NCI-H226 (cell line): ENCODE data around the gene GMDS.

ENCODE experiments used
- DNase-seq: peaks from one replicate; pipeline ENCODE4 v3.0.0-alpha.2; 2015

Gene GMDS

DNA sequence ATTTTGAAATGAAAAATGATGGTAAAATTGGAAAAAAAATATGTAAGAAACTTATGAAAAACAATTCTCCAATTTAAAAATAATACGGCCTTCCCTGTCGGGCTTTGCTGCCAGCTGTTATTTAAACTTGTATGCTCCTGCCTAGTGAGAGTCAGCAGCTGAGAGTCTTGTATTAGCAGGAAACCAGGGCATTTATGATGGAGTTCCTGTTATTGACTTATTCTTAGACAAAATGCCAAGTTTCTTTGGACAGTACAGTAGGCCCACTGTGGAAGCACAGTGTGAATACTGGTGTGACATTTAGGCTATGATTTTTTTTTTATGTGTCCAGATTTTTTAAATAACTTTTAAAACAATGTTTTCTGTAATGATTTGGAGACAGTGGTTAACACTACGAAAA lies 42.1 kb downstream of the GMDS start:
- DNase-seq, result no peak

DNA sequence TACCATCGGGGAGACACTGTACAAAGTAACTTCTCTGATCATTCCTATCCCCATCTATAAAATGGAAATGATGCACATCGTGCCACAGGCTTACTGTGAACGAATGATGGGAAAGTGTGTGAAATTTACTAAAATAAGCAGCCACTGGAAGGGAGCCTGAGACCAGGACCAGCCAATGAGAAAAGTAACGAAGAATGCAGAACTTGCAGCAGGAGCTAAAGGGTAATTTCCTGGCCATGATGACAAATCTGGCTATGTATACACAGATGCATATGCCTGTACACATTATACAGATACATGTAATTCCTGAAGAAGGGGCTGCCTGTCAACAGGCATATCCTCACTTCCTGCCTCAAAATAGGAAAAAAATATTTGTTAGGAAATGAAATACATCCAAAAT lies 47.4 kb downstream of the GMDS start:
- no peak for DNase-seq

DNA sequence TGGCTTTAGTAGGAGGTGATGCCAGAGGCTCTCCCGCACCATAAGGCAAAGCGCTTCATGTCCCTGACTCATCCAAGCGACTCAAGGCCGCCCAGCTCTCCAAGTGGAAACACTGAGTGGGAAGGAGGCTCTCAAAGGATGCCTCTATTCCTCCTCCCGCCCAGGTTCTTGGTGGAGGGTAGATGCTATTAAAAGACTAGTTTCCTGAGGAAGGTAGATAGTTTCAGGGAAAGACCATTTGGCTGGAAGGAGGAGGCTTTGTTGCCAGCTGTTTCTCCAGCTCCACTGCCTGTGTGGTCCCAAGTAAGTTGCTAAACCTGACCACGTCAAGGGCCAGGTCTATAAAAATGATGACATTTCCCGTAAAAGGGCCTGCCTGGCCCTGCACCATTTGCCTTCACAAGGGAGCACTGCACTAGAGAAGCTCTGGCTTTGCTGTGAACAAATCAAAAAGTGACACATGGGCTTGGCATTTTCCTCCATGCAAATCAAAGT lies 48.2 kb downstream of the GMDS start:
- DNase-seq, result peak; percentile 12

DNA sequence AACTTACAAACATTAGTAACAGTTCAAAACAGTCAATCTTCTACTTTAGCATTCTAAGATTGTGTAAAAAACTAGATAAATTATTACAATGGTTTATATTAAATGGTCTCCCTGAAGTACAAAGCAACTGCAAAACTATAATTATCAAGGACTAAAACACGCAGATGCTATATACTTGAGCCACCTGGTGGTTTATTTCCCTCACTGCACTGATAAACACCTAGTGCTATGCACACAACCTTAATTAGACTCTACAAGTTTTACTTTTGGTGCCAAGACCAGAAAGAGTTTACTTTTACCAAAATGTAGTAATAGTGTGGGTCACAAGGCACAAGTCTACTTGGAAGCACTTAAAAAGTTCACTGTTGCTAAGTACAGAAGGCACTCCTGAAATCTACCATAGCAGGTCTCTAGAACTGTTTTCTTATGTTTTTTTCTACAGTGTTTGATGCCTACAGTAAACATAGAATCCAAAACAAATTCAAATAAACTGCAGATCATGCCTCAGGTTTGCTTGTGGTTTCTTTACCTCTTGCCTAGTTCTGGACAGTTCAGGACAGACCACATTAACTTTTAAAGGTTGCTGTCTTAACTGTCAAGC lies 49.2 kb downstream of the GMDS start:
- DNase-seq, result peak; percentile 37

DNA sequence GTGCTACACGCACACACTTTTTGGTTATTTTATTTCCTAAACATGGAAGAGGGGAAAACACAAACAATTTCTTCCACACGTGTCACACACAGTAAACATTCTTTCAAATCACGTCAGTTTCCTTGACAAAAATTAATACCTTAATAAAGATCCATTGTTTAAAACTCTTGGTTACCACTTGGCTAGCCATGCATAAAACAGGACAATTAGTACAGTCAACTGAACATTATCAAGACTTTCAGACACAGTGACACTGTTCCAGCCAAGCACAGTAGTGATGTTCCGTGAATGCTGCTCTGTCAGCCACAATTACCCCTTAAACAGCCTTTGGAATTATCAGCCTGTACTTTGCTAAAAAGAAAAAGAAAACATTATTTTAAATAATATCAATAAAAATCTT lies 50.8 kb downstream of the GMDS start:
- DNase-seq, result no peak

DNA sequence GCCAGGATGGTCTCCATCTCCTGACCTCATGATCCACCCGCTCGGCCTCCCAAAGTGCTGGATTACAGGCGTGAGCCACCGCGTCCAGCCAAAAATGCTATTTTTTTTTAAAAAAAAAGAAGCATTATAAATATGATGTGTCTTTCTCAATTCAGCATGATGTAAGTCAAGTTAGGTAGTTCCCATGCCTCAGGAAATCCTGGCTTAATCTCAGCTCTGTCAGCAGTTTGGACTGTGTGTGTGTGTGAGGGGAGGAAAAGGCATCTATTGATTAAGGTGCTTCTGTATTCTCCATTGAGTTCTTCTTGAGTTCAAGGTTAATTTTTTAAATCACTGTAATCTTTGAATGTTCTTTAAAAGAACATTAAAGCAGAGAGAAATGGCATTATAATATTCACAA lies 51.5 kb downstream of the GMDS start:
- DNase-seq, result no peak

DNA sequence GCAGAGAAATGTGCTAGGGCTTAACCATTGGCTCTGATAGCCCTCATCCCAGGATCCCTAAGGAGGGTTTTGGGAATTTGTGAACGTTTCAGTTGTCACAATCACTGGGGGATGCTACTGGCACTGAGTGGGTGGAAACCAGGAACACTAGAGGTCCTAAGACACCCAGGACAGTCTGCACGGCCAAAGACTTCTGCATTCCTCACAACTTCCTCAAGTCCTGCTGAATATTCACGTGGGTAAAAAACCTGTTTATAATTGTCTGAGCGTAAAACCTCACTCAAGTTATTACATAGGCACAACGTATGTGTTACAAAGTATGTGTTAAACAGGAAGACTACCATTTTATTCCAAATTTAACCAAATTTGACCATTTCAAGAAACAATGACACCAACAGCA lies 52.4 kb downstream of the GMDS start:
- DNase-seq, result no peak

DNA sequence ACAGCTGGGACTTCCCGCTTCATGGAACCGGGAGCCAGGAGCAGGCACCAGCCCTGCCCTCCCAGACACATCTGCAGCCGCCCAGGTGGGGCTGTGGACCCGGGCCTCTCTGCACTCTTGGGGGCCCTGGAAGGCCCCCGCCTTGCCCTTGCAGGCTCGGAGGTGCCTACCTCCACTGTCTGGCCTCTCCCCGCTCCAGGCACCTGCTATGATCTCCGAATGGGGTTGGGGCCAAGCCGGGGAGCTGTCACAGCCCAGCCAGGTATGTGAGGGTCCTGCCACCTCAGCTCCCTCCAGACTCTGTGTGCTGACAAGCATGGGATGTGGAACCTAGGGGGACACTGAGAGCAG lies 54.0 kb downstream of the GMDS start:
- DNase-seq, result no peak

DNA sequence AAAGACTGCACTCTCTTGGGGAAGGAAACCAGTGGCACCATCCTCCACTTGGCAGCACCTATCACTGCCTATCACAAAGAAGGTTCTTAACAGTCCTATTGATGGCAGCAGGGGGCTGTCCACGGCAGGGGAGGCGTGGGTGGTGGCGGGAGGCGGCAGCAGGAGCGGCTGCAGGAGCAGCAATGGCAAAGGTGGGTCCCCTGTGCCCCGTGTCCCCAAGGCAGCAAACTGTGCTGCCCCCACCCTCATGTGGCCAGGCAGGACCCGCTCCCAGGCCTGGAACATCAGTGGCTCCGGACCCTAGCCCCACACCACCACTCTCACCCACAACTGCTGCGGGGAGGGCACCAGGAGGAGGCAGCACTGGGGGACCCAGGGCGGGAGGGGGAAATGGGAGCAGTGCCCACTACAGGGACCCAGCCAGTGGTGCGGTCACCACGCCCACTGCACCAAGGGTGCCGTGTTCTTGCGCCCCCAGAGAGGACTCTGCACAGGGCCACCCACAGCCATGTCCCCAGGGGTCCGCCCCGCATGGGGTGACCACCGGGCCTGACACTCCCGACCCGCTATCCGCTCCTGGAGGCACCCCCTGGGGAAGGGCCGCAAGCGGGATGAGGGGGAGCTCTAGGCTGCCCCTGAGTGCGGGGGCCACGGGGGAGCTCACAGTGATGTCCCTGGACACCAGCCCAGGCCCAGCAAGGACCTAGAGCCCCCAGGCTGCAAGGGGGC lies 54.6 kb downstream of the GMDS start:
- DNase-seq, result no peak

DNA sequence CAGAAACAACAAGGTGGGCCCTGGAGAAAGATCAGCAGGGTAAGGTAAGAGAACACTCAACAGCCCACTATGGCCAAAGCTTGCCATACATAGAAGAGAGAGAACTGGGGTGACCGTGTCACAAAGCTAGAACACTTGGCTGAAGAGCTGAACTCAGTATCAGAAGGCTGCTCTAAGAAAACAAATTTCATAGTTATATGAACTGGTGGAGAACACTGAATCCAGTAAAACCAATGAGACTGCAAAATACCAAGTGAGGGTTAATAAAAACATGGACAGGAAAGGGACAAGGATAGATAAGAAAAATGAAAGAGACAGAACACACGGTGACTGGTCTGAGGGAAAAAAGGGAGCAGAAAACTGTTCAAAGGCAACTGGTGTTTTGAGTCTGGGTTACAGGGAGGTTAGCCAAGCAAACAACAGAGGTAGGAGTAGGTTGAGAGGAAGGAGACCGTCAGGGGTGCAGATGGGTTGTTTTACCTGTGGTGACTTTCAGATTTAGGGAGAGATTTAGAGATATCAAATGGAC lies 56.5 kb downstream of the GMDS start:
- DNase-seq, result no peak

DNA sequence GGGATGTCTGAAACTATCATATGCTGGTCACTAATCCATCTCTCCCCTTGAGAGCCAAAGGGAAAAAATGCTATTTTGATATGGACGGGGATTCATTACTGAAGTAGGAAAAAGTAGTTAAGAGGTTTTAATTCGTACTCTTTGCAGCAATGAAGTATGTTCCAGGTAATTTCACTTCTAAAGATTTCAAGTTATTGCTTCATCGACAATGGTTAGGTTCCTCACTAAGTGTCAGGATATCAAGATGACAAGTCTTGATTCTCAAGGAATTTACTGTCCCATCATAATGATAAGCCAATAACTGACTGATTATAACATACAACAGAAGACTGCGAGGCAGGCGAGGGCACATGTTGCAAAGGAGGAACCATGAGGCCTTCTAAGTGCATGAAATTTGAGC lies 57.0 kb downstream of the GMDS start:
- DNase-seq, result no peak

DNA sequence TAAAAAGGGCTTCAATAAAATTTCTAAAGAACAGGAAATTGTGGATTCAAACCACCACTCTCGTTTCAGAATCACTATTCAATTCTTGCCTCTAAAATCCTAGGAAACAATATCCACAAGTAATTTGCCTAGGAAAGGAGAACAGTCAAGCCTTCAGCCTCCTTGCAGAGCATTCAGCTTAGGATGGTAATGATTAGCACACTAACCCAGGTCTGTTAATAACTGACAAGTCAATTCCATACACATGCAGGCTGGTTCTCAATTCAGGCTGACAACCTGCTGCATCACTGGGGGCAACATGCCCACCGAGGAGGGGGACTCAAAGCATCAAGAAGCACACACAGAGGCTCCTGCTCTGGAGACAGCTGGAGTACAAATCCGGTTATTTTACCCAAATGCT lies 57.6 kb downstream of the GMDS start:
- no peak for DNase-seq

DNA sequence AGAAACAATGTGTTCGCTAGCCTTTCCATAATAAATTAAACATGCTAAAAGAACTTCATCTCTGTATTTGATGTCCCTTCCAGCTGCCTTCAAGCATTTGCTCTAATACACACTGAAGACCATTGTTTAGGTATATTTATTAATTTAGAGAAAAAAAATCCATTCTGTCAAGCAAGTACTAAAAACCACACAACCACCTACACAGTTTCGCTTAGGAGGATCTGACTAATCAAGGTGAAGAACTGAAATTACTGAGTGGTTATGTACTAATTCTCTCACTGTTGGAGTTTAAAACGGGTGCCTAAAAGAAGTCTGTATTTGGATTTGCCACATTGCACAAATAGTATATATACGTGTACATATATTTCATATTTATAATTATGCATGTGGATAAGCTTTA lies 58.9 kb downstream of the GMDS start:
- no peak for DNase-seq

DNA sequence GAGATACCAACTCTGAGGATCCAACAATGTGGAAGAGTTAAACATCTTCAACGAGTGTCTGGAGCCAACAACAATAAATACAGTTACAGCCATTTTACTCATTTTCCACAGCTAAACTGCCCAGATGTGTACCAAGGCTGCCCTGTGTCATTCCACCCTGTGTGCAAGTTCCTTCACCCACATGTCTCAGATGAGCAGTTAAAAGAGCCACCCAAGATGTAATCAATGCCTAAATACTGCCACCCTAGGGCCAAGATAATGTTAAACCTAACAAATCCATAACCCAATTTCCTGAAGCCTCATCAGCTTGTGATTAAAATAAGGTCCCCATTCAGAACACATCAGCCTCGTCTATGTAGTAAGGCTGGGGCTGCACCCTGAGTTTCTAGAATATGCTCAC lies 59.9 kb downstream of the GMDS start:
- DNase-seq, result no peak

DNA sequence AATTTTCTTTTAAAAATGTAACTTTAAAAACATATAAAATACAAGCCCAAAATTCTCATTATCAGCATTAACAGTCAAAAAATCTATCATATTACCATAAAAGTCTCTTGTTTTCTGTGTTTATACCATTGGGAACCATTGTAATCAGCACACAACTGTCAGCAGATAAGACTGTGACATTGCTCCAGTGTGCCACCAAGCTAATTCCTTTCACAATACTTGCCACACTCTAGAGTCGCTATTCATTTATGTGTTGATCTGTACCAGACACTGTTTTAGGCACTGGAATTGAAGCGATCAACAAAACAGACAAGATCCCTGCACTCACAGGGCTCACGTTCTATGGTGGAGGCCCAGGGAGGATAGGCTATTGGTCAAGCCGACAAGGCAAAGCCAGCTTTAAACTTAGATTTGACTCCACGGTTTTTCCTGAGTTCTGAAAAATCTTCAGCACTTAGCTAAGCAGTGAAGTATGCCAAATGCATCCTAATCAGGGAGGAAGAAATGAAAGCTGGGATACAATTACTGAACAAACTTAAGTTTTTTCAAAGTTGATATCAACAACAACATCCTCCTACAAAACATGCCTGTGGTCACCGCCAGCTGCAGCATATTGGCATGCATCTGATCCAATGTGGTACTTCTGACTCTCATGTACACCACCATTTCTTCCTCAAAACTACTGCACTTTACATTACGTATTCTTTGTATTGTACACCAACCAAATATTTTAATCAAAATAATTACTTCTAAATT lies 60.5 kb downstream of the GMDS start:
- no peak for DNase-seq

DNA sequence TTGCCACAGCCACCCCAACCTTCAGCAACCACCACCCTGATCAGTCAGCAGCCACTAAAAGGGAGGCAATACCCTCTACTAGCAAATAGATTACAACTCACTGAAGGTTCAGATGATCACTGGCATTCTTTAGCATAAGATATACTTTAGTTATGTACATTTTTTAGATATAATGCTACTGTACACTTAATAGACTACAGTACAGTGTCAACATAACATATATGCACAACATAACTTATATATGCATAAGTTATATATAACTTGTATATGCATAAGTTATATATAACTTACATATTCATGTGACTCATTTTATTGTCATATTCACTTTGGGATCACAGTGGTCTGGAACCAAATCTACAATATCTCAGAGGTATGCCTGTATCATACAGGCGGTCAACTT lies 61.7 kb downstream of the GMDS start:
- no peak for DNase-seq

DNA sequence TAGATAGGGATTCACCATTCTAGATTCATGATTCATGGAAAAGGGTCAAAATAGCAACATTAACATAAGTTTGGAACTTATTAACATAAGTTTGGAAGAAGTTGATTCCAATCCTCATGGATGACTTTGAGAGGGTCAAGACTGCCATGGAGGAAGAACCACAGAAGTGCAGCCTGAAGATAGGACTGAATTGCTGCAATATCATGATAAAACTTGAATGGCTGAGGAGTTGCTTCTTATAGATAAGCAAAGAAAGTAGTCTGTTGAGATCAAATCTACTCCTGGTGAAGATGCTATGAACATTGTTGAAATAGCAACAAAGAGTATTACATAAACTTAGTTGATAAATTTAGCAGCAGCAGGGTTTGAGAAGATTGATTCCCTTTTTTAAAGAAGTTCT lies 62.2 kb downstream of the GMDS start:
- DNase-seq, result peak; percentile 12

DNA sequence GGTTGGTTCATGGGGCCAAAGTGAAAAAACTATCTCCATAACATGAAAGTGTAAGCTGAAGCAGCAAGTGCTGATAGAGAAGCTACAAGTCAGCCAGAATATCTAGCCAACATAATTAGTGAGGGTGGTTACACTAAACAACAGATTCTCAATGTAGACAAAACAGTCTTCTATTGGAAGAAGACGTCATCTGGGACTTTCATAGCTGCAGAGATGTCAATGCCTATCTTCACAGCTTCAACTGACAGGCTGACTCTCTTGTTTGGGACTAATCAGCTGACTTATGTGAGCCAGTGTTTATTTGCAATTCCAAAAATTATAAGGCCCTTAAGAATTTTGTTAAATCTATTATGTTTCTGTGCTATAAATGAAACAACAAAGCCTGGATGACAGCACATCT lies 63.2 kb downstream of the GMDS start:
- no peak for DNase-seq

DNA sequence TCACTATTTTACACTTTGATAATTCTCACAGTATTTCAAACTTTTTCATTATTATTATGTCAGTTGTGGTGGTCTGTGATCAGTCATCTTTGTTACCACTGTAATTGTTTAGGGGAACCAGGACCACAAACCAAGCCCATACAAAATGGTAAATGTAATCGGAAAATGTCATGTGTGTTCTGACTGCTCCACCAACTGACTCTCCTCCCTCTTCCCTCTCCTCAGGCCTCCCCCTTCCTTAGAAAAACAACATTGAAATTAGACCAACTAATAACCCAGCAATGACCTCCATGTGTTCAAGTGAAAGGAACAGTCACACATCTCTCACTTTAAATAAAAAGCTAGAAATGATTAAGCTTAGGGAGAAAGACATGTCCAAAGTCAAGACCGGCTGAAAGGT lies 63.8 kb downstream of the GMDS start:
- no peak for DNase-seq

DNA sequence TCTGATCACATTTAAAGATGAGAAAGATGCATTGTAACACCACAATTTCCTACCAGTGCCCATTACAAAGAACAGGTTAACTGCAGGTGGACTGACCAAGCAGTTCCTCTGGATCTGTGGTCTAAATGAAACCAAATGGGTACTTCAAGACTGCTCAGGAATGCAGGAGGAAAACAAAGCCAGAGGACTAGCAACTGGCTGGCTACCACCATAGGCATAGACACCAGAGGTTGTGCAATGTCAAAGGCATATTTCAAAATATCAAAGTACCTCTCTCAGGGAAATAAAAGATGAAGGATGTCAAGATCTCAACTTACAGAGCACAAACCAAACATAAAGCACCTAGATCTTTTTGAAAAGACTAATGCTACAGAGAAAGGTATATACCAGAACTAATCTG lies 65.5 kb downstream of the GMDS start:
- peak; percentile 44 for DNase-seq

DNA sequence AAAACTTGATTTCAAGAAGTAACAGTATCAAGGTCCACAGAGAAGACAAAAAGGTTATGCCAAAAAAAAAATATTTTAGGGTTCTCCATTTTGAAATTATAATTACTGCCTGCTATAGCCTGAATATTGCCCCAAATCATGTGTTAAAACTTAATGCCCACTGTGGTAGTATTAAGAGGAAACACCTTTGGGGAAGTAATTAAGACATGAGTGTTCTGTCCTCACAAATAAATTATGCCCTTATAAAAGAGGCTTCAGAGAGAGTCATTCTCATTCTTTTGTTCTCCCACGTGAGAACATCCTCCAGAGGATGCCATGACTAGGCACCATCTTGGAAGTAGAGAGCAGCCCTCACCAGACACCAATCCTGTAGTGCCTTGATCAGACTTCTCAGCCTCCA lies 66.2 kb downstream of the GMDS start:
- no peak for DNase-seq

DNA sequence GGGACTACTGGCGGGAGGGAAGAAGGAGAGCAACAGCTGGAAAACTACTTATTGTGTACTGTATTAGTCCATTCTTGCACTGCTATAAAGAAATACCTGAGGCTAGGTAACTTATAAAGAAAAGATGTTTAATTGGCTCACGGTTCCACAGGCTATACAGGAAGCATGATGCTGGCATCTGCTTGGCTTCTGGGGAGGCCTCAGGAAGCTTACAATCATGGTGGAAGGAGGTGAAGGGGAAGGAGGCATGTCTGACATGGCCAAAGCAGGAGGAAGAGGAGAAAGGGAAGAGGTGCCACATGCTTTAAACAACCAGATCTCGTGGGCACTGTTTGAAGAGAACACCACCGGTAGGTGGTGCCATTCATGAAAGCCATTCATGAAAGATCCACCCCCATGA lies 67.3 kb downstream of the GMDS start:
- DNase-seq, result no peak

DNA sequence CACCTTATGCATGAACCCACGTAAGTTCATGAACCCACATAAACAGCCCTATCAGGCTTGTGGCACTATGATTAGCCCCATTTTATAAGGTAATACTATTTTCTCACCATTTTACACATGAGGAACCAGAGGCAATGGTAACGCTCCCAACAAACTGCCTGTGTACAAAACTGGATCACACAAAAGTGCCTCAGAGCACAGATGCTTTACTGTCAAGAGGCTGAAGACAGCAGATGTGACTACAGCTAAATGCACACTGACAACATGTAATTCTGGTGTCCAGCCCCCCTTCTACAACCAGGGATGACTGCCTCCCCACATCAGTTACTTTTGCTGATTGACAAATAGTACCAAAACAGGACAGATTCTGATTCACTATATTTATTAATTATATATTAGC lies 69.6 kb downstream of the GMDS start:
- DNase-seq, result no peak
